MCF 10A (cell line): ENCODE measurements around the gene SH3BP4. TPM values are rescaled to one million over a fixed set of nuclear protein-coding genes. Genes with fewer than 3 reads are reported as not detected.

Experiments
- BruUV-seq: library from RNA; stranded (reverse); fragments of 400-500 nt; replicated peaks from 2 replicates; lab custom pipeline; 2021; lab: Mats Ljungman, UMichigan
- CTCF ChIA-PET: fragments of 300-600 bp; sonication (Branson Sonifier 250); formaldehyde crosslinking; extraction: SDS; loops from one replicate; lab custom pipeline; 2021; ENCODE audit warnings: antibody characterized with exemption, inconsistent platforms; lab: Yijun Ruan, JAX
- POLR2A ChIA-PET: fragments of 300-600, 350-650 bp; sonication (Branson Sonifier 250); formaldehyde crosslinking; extraction: SDS; loops from one replicate; lab custom pipeline; 2020; ENCODE audit warnings: antibody characterized with exemption, inconsistent platforms; lab: Yijun Ruan, JAX
- DNase-seq: peaks from one replicate; pipeline ENCODE4 v3.0.0-alpha.2; 2018; ENCODE audit not compliant: unreplicated experiment
- H3K27ac Mint-ChIP-seq: one replicate; pipeline ENCODE4 v1.8.0; 2022; ENCODE audit warnings: mild to moderate bottlenecking, low read depth, mixed read lengths; ENCODE audit not compliant: unreplicated experiment
- H3K27me3 Mint-ChIP-seq: one replicate; pipeline ENCODE4 v1.8.0; 2022; ENCODE audit warnings: mixed read lengths; ENCODE audit not compliant: insufficient read depth, unreplicated experiment
- H3K36me3 Mint-ChIP-seq: one replicate; pipeline ENCODE4 v1.8.0; 2022; ENCODE audit warnings: mild to moderate bottlenecking, moderate library complexity, mixed read lengths; ENCODE audit not compliant: insufficient read depth, unreplicated experiment
- H3K4me1 Mint-ChIP-seq: one replicate; pipeline ENCODE4 v1.8.0; 2022; ENCODE audit warnings: mixed read lengths; ENCODE audit not compliant: insufficient read depth, unreplicated experiment
- H3K4me3 Mint-ChIP-seq: one replicate; pipeline ENCODE4 v1.8.0; 2022; ENCODE audit warnings: mild to moderate bottlenecking, moderate library complexity, mixed read lengths; ENCODE audit not compliant: unreplicated experiment
- H3K9me3 Mint-ChIP-seq: one replicate; pipeline ENCODE4 v1.8.0; 2022; ENCODE audit warnings: mixed read lengths; ENCODE audit not compliant: unreplicated experiment
- CTCF ChIP-seq: fragments of 200-600 bp; IDR thresholded peaks from one replicate; pipeline ENCODE4 v1.8.0; 2022; ENCODE audit warnings: antibody characterized with exemption, mild to moderate bottlenecking; ENCODE audit not compliant: unreplicated experiment
- intact Hi-C: fragments of 100-400 bp; cut with micrococcal nuclease; formaldehyde crosslinking; loops from 2 replicates; pipeline ENCODE4 v1.14.1; 2022
- total RNA-seq: library from RNA; stranded (reverse); gene quantifications from 2 replicates; pipeline ENCODE4 v1.2.3, GENCODE V29; 2022

The SH3BP4 gene
- total RNA-seq, 1 experiment from 2014 or later = 59.7 TPM

GRCh38 chr2:235087832-235088495 lies 136.1 kb downstream of the SH3BP4 start:
- Mint-ChIP-seq H3K4me3 (no peak overlapping the region), H3K4me1 (peaks cover 15% of the 10 kb centered on the region), H3K9me3 (no peaks in the 10 kb centered on the region), H3K36me3 (no peaks in the 10 kb centered on the region), H3K27me3 (no peaks in the 10 kb centered on the region), H3K27ac (no peak overlapping the region)
- ChIA-PET CTCF (no interaction called here), POLR2A (no interaction called here)
- TF ChIP-seq CTCF = no peak
- no peak for DNase-seq
- intact Hi-C loops = no loop called here
- BruUV-seq = no TSS peak

GRCh38 chr2:235088496-235088921 lies 136.7 kb downstream of the SH3BP4 start:
- no TSS peak for BruUV-seq
- Mint-ChIP-seq H3K36me3 (no peaks in the 10 kb centered on the region), H3K27me3 (no peaks in the 10 kb centered on the region), H3K9me3 (no peaks in the 10 kb centered on the region), H3K27ac (no peak overlapping the region), H3K4me3 (no peak overlapping the region), H3K4me1 (peaks cover 15% of the 10 kb centered on the region)
- ChIA-PET POLR2A (no interaction called here), CTCF (no interaction called here)
- intact Hi-C loops = no loop called here
- TF ChIP-seq CTCF = no peak
- DNase-seq = no peak

DNA sequence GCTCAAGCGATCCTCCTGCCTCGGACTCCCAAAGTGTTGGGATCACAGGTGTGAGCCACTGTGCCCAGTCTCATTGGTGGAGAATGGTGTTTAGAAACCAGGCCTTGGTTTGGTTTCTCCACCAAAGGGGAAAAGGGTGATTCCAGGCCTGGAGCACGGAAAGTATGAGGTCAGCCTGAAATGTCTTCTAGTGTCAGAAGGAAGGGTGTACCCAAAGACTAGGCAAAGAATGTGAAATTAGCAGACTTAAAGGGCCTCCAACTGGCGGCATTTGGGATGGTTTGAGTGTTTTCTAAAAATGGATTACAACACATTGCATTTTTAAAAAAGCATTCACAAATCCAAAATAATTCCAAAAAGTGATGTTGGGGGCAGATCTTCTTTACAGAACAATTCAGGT lies 139.6 kb downstream of the SH3BP4 start:
- no peak for DNase-seq
- Mint-ChIP-seq H3K4me3 (no peak overlapping the region), H3K27ac (no peak overlapping the region), H3K4me1 (peaks cover 11% of the 10 kb centered on the region), H3K27me3 (no peaks in the 10 kb centered on the region), H3K36me3 (no peaks in the 10 kb centered on the region), H3K9me3 (no peaks in the 10 kb centered on the region)
- intact Hi-C loops = no loop called here
- CTCF ChIA-PET = no interaction called here
- no peak for TF ChIP-seq CTCF
- POLR2A ChIA-PET = no interaction called here
- BruUV-seq = no TSS peak

DNA sequence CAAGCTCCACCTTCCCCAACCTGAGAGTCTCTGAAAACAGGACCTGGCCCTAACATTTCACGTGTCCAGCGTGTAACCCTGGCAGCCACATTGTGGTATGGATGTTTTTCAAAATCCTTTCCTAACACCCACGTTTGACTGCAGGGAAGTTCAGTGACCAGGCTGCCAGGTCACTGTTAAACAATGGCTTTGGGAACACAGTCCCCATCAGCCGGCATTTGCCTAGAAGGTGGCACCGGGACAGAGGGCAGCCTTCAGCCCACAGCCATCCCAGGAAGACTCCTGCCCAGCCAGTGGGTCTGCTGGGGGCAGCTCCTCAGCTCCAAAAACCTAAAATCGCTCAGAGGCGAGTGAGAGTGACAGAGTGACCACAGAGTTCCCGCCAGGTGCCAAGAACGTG lies 140.2 kb downstream of the SH3BP4 start:
- no peak overlapping the region for H3K27ac Mint-ChIP-seq
- H3K36me3 Mint-ChIP-seq = no peaks in the 10 kb centered on the region
- H3K27me3 Mint-ChIP-seq = no peaks in the 10 kb centered on the region
- CTCF ChIA-PET = interaction anchor here (0.5 kb wide), 1 partner anchor 915 kb away, joined by 3 read pairs; no protein-coding TSS in a partner anchor
- H3K4me1 Mint-ChIP-seq = peaks cover 6% of the 10 kb centered on the region
- H3K4me3 Mint-ChIP-seq = no peak overlapping the region
- BruUV-seq = no TSS peak
- POLR2A ChIA-PET = no interaction called here
- TF ChIP-seq CTCF = no peak
- H3K9me3 Mint-ChIP-seq = no peaks in the 10 kb centered on the region
- intact Hi-C loops = no loop called here
- peak; percentile 27 for DNase-seq
